NT2/D1 (cell line): Measurements from ENCODE around the gene OBSCN.

ENCODE experiments used
- DNase-seq: peaks from one replicate; pipeline ENCODE4 v3.0.0-alpha.2; 2011; ENCODE audit warnings: low read depth, low spot score
- H3K27me3 ChIP-seq: 2 replicates; pipeline ENCODE4 v1.6.0; 2011; ENCODE audit warnings: mild to moderate bottlenecking; ENCODE audit not compliant: insufficient read length, insufficient read depth
- H3K36me3 ChIP-seq: 2 replicates; pipeline ENCODE4 v1.6.1; 2011; ENCODE audit warnings: mild to moderate bottlenecking, low read length, mixed read lengths; ENCODE audit not compliant: insufficient read depth, insufficient read length
- H3K4me1 ChIP-seq: 2 replicates; pipeline ENCODE4 v1.5.1; 2011; ENCODE audit not compliant: insufficient read depth, insufficient read length
- H3K4me3 ChIP-seq: 2 replicates; pipeline ENCODE4 v1.5.1; 2011; ENCODE audit warnings: low read depth; ENCODE audit not compliant: insufficient read length
- H3K9ac ChIP-seq: 2 replicates; pipeline ENCODE4 v1.6.0; 2011; ENCODE audit warnings: low read depth; ENCODE audit not compliant: insufficient read length
- H3K9me3 ChIP-seq: 2 replicates; pipeline ENCODE4 v1.5.1; 2011; ENCODE audit warnings: mild to moderate bottlenecking, low read length; ENCODE audit not compliant: insufficient read depth
- SUZ12 ChIP-seq: IDR thresholded peaks from 2 replicates; pipeline ENCODE4 v1.6.1; 2011; ENCODE audit not compliant: insufficient read length, insufficient read depth; ENCODE audit errors: extremely low read depth
- YY1 ChIP-seq: IDR thresholded peaks from 2 replicates; pipeline ENCODE4 v1.6.1; 2011; ENCODE audit not compliant: insufficient read length, insufficient read depth
- ZNF274 ChIP-seq: IDR thresholded peaks from 2 replicates; pipeline ENCODE4 v1.6.1; 2011; ENCODE audit warnings: mild to moderate bottlenecking, low read depth, low read length

OBSCN gene

DNA sequence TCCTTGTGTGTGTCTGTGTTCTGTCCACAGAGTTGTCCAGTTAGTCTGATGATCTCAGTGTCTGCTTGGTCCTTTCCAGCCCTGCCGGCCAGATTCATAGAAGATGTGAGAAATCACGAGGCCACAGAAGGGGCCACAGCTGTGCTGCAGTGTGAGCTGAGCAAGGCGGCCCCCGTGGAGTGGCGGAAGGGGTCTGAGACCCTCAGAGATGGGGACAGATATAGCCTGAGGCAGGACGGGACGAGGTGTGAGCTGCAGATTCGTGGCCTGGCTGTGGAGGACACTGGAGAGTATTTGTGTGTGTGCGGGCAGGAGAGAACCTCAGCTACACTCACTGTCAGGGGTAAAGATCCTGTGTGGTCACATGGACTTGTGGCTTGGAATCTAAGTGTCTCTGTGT, 95.8 kb downstream of the OBSCN start:
- DNase-seq = no peak
- H3K36me3 ChIP-seq = peaks cover 47% of the 10 kb centered on the region
- H3K9me3 ChIP-seq = peaks cover 13% of the 10 kb centered on the region; the same call in 1 of the 2 replicates
- no peak overlapping the region for H3K9ac ChIP-seq
- no peaks in the 10 kb centered on the region for H3K27me3 ChIP-seq
- no peak overlapping the region for H3K4me3 ChIP-seq
- TF ChIP-seq SUZ12 (no peak), YY1 (no peak), ZNF274 (no peak)
- H3K4me1 ChIP-seq = no peaks in the 10 kb centered on the region

DNA sequence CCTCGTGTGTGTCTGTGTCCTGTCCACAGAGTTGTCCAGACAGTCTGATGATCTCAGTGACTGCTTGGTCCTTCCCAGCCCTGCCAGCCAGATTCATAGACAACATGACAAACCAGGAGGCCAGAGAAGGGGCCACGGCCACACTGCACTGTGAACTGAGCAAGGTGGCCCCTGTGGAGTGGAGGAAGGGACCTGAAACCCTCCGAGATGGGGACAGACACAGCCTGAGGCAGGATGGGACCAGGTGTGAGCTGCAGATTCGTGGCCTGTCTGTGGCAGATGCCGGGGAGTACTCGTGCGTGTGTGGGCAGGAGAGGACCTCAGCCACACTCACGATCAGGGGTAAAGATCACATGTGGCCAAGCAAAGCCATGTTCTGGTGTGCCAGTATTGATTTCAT, 96.4 kb downstream of the OBSCN start:
- H3K4me3 ChIP-seq = no peak overlapping the region
- H3K9ac ChIP-seq = no peak overlapping the region
- peaks cover 9% of the 10 kb centered on the region; the same call in 1 of the 2 replicates for H3K9me3 ChIP-seq
- DNase-seq = no peak
- peaks cover 41% of the 10 kb centered on the region for H3K36me3 ChIP-seq
- no peaks in the 10 kb centered on the region for H3K27me3 ChIP-seq
- no peak for TF ChIP-seq ZNF274
- no peak for TF ChIP-seq YY1
- TF ChIP-seq SUZ12 = no peak
- H3K4me1 ChIP-seq = no peaks in the 10 kb centered on the region

DNA sequence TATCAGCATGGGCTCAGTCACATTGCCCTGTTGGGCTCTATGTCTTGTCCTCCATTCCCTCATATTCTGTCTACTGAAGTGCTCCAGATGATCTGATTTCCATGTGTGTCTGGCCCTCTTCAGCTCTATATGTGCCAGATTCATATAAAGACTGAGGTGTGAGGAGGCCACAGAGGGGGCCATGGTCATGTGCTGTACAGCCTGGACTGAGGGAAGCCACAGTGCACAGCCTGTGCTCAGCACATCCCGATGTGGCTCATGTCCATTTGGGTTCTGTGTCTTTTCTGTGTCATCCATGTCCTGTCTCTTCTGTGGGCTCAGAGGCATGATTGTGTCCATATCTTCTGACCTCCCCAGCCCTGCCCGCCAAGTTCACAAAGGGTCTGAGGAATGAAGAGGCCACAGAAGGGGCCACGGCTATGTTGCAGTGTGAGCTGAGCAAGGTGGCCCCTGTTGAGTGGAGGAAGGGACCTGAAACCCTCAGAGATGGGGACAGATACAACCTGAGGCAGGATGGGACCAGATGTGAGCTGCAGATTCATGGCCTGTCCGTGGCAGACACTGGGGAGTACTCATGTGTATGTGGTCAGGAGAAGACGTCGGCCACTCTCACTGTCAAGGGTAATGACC, 97.0 kb downstream of the OBSCN start:
- H3K36me3 ChIP-seq = peaks cover 35% of the 10 kb centered on the region
- no peak overlapping the region for H3K9ac ChIP-seq
- H3K4me3 ChIP-seq = no peak overlapping the region
- H3K4me1 ChIP-seq = no peaks in the 10 kb centered on the region
- no peak for DNase-seq
- H3K27me3 ChIP-seq = no peaks in the 10 kb centered on the region
- TF ChIP-seq ZNF274 (no peak), YY1 (no peak), SUZ12 (no peak)
- H3K9me3 ChIP-seq = peaks cover 3% of the 10 kb centered on the region; the same call in 1 of the 2 replicates

DNA sequence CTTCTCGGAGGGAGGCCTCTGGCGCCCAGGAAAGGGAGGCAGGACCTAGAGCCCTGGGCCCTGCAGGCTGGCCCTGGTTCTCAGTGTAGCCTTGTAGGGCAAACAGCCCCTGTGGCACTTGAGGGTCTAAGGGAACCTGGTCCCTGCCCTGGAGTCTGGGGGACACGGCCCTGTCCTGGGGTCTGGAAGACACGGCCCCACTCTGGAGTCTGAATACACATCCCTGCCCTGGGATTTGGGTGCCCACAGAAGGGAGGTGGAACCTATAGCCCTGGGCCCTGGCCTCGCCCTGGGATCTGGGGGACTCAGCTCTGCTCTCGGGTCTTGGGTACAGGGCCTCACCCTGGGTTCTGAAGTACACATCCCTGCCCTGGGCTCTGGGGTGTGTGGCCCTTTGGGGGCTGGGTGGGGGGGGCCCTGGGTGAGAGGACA, 97.9 kb downstream of the OBSCN start:
- Histone ChIP-seq H3K9me3 (no peaks in the 10 kb centered on the region), H3K9ac (no peak overlapping the region), H3K4me3 (no peak overlapping the region), H3K27me3 (no peaks in the 10 kb centered on the region), H3K4me1 (no peaks in the 10 kb centered on the region), H3K36me3 (peaks cover 27% of the 10 kb centered on the region)
- TF ChIP-seq SUZ12 (no peak), YY1 (no peak), ZNF274 (no peak)
- DNase-seq = no peak

DNA sequence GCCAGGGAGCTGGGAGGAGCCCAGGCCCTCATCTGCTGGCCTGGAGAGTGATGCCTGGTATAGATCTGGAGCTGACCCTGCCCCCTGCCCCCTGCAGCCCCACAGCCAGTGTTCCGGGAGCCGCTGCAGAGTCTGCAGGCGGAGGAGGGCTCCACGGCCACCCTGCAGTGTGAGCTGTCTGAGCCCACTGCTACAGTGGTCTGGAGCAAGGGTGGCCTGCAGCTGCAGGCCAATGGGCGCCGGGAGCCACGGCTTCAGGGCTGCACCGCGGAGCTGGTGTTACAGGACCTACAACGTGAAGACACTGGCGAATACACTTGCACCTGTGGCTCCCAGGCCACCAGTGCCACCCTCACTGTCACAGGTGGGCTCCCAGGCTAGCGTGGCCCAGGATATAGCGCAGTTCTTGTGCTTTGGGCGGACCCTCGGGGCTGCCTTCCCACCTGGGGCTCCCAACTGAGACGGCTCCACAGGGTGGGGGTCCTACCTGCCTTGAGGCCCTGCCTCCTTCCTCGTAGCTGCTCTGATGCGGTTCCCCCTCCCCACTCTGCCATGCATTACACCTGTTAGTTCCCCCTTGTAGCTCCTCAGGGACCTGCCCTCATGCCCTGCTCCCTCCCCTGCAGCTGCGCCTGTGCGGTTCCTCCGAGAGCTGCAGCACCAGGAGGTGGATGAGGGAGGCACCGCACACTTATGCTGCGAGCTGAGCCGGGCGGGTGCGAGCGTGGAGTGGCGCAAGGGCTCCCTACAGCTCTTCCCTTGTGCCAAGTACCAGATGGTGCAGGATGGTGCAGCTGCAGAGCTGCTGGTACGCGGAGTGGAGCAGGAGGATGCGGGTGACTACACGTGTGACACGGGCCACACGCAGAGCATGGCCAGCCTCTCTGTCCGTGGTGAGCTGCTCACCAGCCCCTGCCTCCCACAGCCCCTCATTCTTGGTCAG, 98.7 kb downstream of the OBSCN start:
- Histone ChIP-seq H3K9me3 (no peaks in the 10 kb centered on the region), H3K4me1 (no peaks in the 10 kb centered on the region), H3K9ac (no peak overlapping the region), H3K4me3 (no peak overlapping the region), H3K36me3 (peaks cover 31% of the 10 kb centered on the region), H3K27me3 (no peaks in the 10 kb centered on the region)
- no peak for DNase-seq
- TF ChIP-seq YY1 (no peak), SUZ12 (no peak), ZNF274 (no peak)

DNA sequence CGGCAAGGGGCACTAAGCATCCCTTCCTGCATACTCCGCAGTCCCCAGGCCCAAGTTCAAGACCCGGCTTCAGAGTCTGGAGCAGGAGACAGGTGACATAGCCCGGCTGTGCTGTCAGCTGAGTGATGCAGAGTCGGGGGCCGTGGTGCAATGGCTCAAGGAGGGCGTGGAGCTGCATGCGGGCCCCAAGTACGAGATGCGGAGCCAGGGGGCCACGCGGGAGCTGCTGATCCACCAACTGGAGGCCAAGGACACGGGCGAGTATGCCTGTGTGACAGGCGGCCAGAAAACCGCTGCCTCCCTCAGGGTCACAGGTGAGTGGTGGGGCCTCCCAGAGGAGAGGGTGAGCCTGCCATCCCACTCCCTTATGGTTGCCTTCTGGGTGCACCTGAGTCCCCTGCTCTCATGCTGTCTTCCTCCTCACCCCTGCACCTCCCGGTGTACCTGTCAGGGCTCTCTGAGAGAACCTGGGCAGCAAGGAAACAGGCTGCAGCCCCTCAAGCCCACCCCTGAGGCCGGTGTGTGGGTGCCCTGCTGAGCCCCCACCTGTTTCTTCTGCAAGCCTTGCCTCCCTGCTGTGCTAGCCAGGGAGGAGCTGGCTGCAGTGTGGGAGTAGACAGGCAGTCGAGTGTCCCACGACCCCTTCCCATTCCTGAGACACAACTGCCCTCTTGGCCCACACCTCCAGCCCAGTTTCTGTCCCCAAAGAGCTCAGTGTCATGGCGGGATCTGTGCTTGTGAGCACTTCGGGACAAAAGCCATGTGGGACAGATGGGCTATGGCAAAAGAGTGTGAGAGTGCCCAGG, 99.6 kb downstream of the OBSCN start:
- TF ChIP-seq YY1 = no peak
- no peak for TF ChIP-seq ZNF274
- no peak for TF ChIP-seq SUZ12
- no peak for DNase-seq
- Histone ChIP-seq H3K36me3 (peaks cover 38% of the 10 kb centered on the region), H3K27me3 (no peaks in the 10 kb centered on the region), H3K9me3 (no peaks in the 10 kb centered on the region; the same call in 1 of the 2 replicates), H3K4me1 (no peaks in the 10 kb centered on the region), H3K9ac (no peak overlapping the region), H3K4me3 (no peak overlapping the region)
